A673 (cell line): ENCODE results near the gene TACC2.

Experiments used
- CTCF ChIP-seq: fragments of 300-800, 200-600 bp; sonication (generic); conservative IDR thresholded peaks from 2 replicates; pipeline ENCODE4 v1.5.1; 2017; ENCODE audit warnings: low read depth, mild to moderate bottlenecking, antibody characterized with exemption, low read length, moderate library complexity, mixed read lengths
- EZH2 ChIP-seq: fragments of 200-600 bp; sonication (generic); IDR thresholded peaks from 2 replicates; pipeline ENCODE4 v1.6.1; 2017; ENCODE audit warnings: borderline replicate concordance, low read depth, mild to moderate bottlenecking, mixed read lengths, antibody characterized with exemption, low read length; ENCODE audit not compliant: poor library complexity, severe bottlenecking

- TF ChIP-seq CTCF (no peak), EZH2 (no peak)
Measured at GRCh38 chr10:122207163-122207562, 218.2 kb downstream of the TACC2 start.
